Measurements from ENCODE around the gene AADACL4.
"Not testable (repeated sequence)": the region's sequence is repeated elsewhere in the genome, so short reads cannot be mapped to it uniquely, and the experiment has no call there.

DNA sequence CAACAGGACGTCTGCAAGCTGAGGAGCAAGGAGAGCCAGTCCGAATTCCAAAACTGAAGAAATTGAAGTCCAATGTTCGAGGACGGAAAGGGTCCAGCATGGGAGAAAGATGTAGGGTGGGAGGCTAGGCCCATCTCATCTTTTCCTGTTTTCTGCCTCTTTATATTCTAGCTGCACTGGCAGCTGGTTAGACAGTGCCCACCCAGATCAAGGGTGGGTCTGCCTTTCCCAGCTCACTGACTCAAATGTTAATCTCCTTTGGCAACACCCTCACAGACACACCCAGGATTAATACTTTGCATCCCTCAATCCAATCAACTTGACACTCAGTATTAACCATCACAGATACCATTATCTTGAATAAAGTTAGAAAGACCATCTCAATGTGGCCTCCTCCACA lies 32.2 kb downstream of the AADACL4 start:
- TF ChIP-seq, protein P1, sequence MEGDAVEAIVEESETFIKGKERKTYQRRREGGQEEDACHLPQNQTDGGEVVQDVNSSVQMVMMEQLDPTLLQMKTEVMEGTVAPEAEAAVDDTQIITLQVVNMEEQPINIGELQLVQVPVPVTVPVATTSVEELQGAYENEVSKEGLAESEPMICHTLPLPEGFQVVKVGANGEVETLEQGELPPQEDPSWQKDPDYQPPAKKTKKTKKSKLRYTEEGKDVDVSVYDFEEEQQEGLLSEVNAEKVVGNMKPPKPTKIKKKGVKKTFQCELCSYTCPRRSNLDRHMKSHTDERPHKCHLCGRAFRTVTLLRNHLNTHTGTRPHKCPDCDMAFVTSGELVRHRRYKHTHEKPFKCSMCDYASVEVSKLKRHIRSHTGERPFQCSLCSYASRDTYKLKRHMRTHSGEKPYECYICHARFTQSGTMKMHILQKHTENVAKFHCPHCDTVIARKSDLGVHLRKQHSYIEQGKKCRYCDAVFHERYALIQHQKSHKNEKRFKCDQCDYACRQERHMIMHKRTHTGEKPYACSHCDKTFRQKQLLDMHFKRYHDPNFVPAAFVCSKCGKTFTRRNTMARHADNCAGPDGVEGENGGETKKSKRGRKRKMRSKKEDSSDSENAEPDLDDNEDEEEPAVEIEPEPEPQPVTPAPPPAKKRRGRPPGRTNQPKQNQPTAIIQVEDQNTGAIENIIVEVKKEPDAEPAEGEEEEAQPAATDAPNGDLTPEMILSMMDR (conservative IDR thresholded peaks at IDR 0.05), result not testable (repeated sequence)
- TF ChIP-seq ZFX (IDR thresholded peaks at IDR 0.05), result not testable (repeated sequence)

Data from C4-2B (cell line).